HCT116 (cell line): ENCODE measurements around the gene TNIP1. TPM values are rescaled to one million over a fixed set of nuclear protein-coding genes. Genes with fewer than 3 reads are reported as not detected.

Experiments
- ATAC-seq: fragments of 200-7000 bp; cut with Tn5 transposase; 2 replicates; pipeline ENCODE4 v1.9.1; 2020; ENCODE audit warnings: mild to moderate bottlenecking, moderate library complexity
- BruUV-seq: library from RNA; stranded (reverse); fragments of 400-500 nt; replicated peaks from 2 replicates; lab custom pipeline; 2021; lab: Mats Ljungman, UMichigan
- CTCF ChIA-PET: fragments of 300-600 bp; sonication (Branson Sonifier 250); formaldehyde crosslinking; loops from one replicate; lab custom pipeline; 2021; ENCODE audit warnings: antibody characterized with exemption; lab: Charles Lee
- POLR2A ChIA-PET: fragments of 300-600, 350-600 bp; sonication (Branson Sonifier 250); formaldehyde crosslinking; loops from one replicate; lab custom pipeline; 2021; ENCODE audit warnings: antibody characterized with exemption; lab: Charles Lee
- RAD21 ChIA-PET, 2 experiments: fragments of 300-600 bp; sonication (Branson Sonifier 250); formaldehyde crosslinking; loops; one replicate each; lab custom pipeline; 2023; ENCODE audit warnings: low total read pairs in 2 of 2; ENCODE audit not compliant: uncharacterized antibody in 2 of 2, unreplicated experiment in 2 of 2, low non-redundant PET in 1 of 2; lab: Charles Lee
- DNase-seq: peaks from one replicate; pipeline ENCODE4 v3.0.0-alpha.2; 2010; ENCODE audit warnings: low read depth, low spot score
- H2AFZ ChIP-seq: fragments of 200-600 bp; shearing (Covaris generic), sonication (generic); 2 replicates; pipeline ENCODE4 v1.6.1; 2017; ENCODE audit warnings: low read depth, mixed run types, mixed read lengths, antibody characterized with exemption, low read length; ENCODE audit not compliant: poor library complexity, severe bottlenecking
- H3K27ac ChIP-seq: 2 replicates; pipeline ENCODE4 v1.5.1; 2012; ENCODE audit warnings: low read depth, low read length
- H3K27me3 ChIP-seq: fragments of 200-600 bp; sonication (generic); 2 replicates; pipeline ENCODE4 v1.6.1; 2016; ENCODE audit warnings: mixed run types, low read length, mixed read lengths; ENCODE audit not compliant: insufficient read depth
- H3K36me3 ChIP-seq, 2 experiments: fragments of 200-500 bp in 1 of 2; fragments of 200-600 bp in 1 of 2; sonication (Bioruptor generic) in 1 of 2; sonication (generic) in 1 of 2; 2 replicates each; pipeline versions ENCODE4 v1.5.1 to v1.6.1; 2014 to 2016; ENCODE audit warnings: low read length in 2 of 2, inconsistent platforms in 1 of 2, mixed read lengths in 1 of 2, mixed run types in 1 of 2; ENCODE audit not compliant: insufficient read depth in 2 of 2, control insufficient read depth in 1 of 2
- H3K4me1 ChIP-seq, 2 experiments: fragments of 200-600 bp in 1 of 2; sonication (generic) in 1 of 2; 2 replicates each; pipeline versions ENCODE4 v1.5.1 to v1.6.1; 2012 to 2017; ENCODE audit warnings: low read length in 2 of 2, inconsistent platforms in 1 of 2, mild to moderate bottlenecking in 1 of 2, mixed read lengths in 1 of 2, mixed run types in 1 of 2, moderate library complexity in 1 of 2; ENCODE audit not compliant: insufficient read depth in 2 of 2, control insufficient read depth in 1 of 2
- H3K4me2 ChIP-seq: fragments of 200-600 bp; sonication (generic); 2 replicates; pipeline ENCODE4 v1.6.1; 2017; ENCODE audit warnings: mixed run types, low read length, mixed read lengths
- H3K4me3 ChIP-seq, 2 experiments: fragments of 200-600 bp in 1 of 2; sonication (generic) in 1 of 2; replicated peaks in 1 of 2; 2 replicates each; pipeline ENCODE4 v1.5.1; 2011 to 2016; ENCODE audit warnings: low read length in 2 of 2, control low read depth in 1 of 2, low read depth in 1 of 2, mild to moderate bottlenecking in 1 of 2, mixed read lengths in 1 of 2, mixed run types in 1 of 2
- H3K79me2 ChIP-seq: fragments of 200-600 bp; sonication (generic); 2 replicates; pipeline ENCODE4 v1.6.1; 2017; ENCODE audit warnings: mild to moderate bottlenecking, mixed run types, low read length, moderate library complexity, mixed read lengths; ENCODE audit not compliant: insufficient read depth
- H3K9ac ChIP-seq: fragments of 200-600 bp; sonication (generic); 2 replicates; pipeline ENCODE4 v1.6.1; 2016; ENCODE audit warnings: low read length, mixed read lengths
- H3K9me2 ChIP-seq: fragments of 200-600 bp; sonication (generic), shearing (Covaris generic); 2 replicates; pipeline ENCODE4 v1.6.1; 2017; ENCODE audit warnings: mixed run types, mild to moderate bottlenecking, moderate library complexity; ENCODE audit not compliant: insufficient read depth
- H3K9me3 ChIP-seq, 2 experiments: fragments of 200-500 bp in 1 of 2; fragments of 200-600 bp in 1 of 2; sonication (Bioruptor generic) in 1 of 2; sonication (generic) in 1 of 2; 2 replicates each; pipeline ENCODE4 v1.6.1; 2014 to 2017; ENCODE audit warnings: low read length in 2 of 2, mixed read lengths in 2 of 2, inconsistent platforms in 1 of 2, low read depth in 1 of 2, mild to moderate bottlenecking in 1 of 2, mixed run types in 1 of 2, moderate library complexity in 1 of 2; ENCODE audit not compliant: control insufficient read depth in 1 of 2, insufficient read depth in 1 of 2
- H4K20me1 ChIP-seq: fragments of 200-600 bp; sonication (generic), shearing (Covaris generic); 2 replicates; pipeline ENCODE4 v1.6.1; 2017; ENCODE audit warnings: mixed run types, mild to moderate bottlenecking, moderate library complexity; ENCODE audit not compliant: insufficient read depth
- EZH2phosphoT487 ChIP-seq: fragments of 200-600 bp; IDR thresholded peaks from 2 replicates; pipeline ENCODE4 v1.6.1; 2018; ENCODE audit warnings: antibody characterized with exemption, borderline replicate concordance
- RAD21 ChIP-seq: IDR thresholded peaks from 2 replicates; pipeline ENCODE4 v1.6.1; 2012; ENCODE audit warnings: low read depth, mild to moderate bottlenecking
- SIN3A ChIP-seq: IDR thresholded peaks from 2 replicates; pipeline ENCODE4 v1.6.1; 2012; ENCODE audit warnings: low read depth
- SP1 ChIP-seq: IDR thresholded peaks from 2 replicates; pipeline ENCODE4 v1.6.1; 2012; ENCODE audit warnings: low read depth
- YY1 ChIP-seq: IDR thresholded peaks from 2 replicates; pipeline ENCODE4 v1.6.1; 2011; ENCODE audit warnings: low read length, low read depth, moderate library complexity, mild to moderate bottlenecking; ENCODE audit not compliant: insufficient replicate concordance; ENCODE audit errors: extremely low read depth
- ZBTB33 ChIP-seq: IDR thresholded peaks from 2 replicates; pipeline ENCODE4 v1.6.1; 2011; ENCODE audit warnings: mild to moderate bottlenecking, low read length, moderate library complexity; ENCODE audit not compliant: insufficient replicate concordance; ENCODE audit errors: extremely low read depth
- intact Hi-C: fragments of 100-400 bp; cut with micrococcal nuclease; formaldehyde crosslinking; loops from 2 replicates; pipeline ENCODE4 v1.10.0; 2022
- total RNA-seq: library from RNA; stranded (reverse); gene quantifications from one replicate; pipeline ENCODE4 v1.2.1, GENCODE V29; 2021; ENCODE audit not compliant: unreplicated experiment
- TF ChIP-seq, protein P1 (sequence below), 3 experiments: fragments of 200-600 bp in 1 of 3; sonication (generic) in 1 of 3; IDR thresholded peaks in 2 of 3; conservative IDR thresholded peaks in 1 of 3; 2 replicates each; pipeline ENCODE4 v1.5.1; 2012 to 2017; ENCODE audit warnings: low read depth in 2 of 3, low read length in 2 of 3, antibody characterized with exemption in 1 of 3, borderline replicate concordance in 1 of 3, control low read depth in 1 of 3, mild to moderate bottlenecking in 1 of 3, mixed read lengths in 1 of 3, mixed run types in 1 of 3, moderate library complexity in 1 of 3; ENCODE audit not compliant: insufficient read depth in 1 of 3
- TF ChIP-seq, protein P2 (sequence below): IDR thresholded peaks from 2 replicates; pipeline ENCODE4 v1.6.1; 2012

The TNIP1 gene
- total RNA-seq, 1 experiment from 2014 or later: 46.0 TPM

- no peak for TF ChIP-seq YY1
These were observed 87.4 kb downstream of the TNIP1 start (continued) for GRCh38 chr5:150993422-150993821.

GRCh38 chr5:150992705-150993104 lies 88.1 kb downstream of the TNIP1 start:
- Histone ChIP-seq H4K20me1 (no peaks in the 10 kb centered on the region), H3K9ac (no peak overlapping the region), H3K4me3 (no peak overlapping the region), H3K27ac (no peak overlapping the region), H3K27me3 (no peaks in the 10 kb centered on the region), H3K79me2 (no peaks in the 10 kb centered on the region), H3K9me2 (no peaks in the 10 kb centered on the region), H3K4me1 (no peaks in the 10 kb centered on the region), H2AFZ (no peak overlapping the region), H3K9me3 (no peaks in the 10 kb centered on the region), H3K36me3 (no peaks in the 10 kb centered on the region), H3K4me2 (no peak overlapping the region)
- no TSS peak for BruUV-seq
- DNase-seq (no peak), ATAC-seq (no peak)
- CTCF ChIA-PET: no interaction called here
- POLR2A ChIA-PET: no interaction called here
- intact Hi-C loops: no loop called here
- TF ChIP-seq EZH2phosphoT487: no peak
- TF ChIP-seq SIN3A: no peak
- no peak for TF ChIP-seq ZBTB33
- TF ChIP-seq SP1: no peak
- RAD21 ChIA-PET: no interaction called here

DNA sequence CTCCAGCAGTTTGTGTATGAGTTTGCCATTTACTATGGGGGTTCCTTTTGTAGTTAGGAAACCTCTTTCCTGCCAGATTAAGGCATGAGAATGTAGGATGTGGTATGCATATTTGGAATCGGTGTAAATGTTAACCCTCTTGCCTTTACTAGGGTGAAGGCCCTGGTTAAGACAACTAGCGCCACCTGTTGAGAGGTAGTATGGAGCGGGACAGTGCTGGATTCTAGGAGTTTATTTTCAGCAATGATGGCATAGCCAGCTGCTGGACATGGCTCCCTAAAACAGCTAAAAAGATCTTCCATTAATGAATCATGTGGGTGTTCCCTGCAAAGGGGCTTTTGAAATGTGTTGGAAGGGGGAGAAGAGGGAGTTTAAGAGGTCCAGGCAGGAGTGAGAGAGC lies 91.1 kb downstream of the TNIP1 start:
- ATAC-seq: peak; percentile 83
- no peak overlapping the region for H3K4me2 ChIP-seq
- H3K9ac ChIP-seq: no peak overlapping the region
- RAD21 ChIA-PET: no interaction called here
- H3K27me3 ChIP-seq: no peaks in the 10 kb centered on the region
- POLR2A ChIA-PET: no interaction called here
- no peaks in the 10 kb centered on the region for H3K9me2 ChIP-seq
- intact Hi-C loops: loop anchor here (5.0 kb wide), 1 partner anchor 427 kb away; no protein-coding TSS in a partner anchor
- H3K9me3 ChIP-seq: no peaks in the 10 kb centered on the region
- TF ChIP-seq, protein P1, sequence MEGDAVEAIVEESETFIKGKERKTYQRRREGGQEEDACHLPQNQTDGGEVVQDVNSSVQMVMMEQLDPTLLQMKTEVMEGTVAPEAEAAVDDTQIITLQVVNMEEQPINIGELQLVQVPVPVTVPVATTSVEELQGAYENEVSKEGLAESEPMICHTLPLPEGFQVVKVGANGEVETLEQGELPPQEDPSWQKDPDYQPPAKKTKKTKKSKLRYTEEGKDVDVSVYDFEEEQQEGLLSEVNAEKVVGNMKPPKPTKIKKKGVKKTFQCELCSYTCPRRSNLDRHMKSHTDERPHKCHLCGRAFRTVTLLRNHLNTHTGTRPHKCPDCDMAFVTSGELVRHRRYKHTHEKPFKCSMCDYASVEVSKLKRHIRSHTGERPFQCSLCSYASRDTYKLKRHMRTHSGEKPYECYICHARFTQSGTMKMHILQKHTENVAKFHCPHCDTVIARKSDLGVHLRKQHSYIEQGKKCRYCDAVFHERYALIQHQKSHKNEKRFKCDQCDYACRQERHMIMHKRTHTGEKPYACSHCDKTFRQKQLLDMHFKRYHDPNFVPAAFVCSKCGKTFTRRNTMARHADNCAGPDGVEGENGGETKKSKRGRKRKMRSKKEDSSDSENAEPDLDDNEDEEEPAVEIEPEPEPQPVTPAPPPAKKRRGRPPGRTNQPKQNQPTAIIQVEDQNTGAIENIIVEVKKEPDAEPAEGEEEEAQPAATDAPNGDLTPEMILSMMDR (IDR thresholded peaks at IDR 0.05 in 2 of 3, conservative IDR thresholded peaks at IDR 0.05 in 1 of 3; ENCODE audit: borderline replicate concordance in 1 of 3, insufficient read depth in 1 of 3, low read depth in 2 of 3, low read length in 2 of 3): peak; percentile 47 to 66 (median 54); a peak in 5 of 6 replicates
- peak; percentile 70 for TF ChIP-seq RAD21
- TF ChIP-seq, protein P2, sequence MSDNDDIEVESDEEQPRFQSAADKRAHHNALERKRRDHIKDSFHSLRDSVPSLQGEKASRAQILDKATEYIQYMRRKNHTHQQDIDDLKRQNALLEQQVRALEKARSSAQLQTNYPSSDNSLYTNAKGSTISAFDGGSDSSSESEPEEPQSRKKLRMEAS: no peak
- no peak overlapping the region for H3K4me3 ChIP-seq
- H4K20me1 ChIP-seq: no peaks in the 10 kb centered on the region
- no TSS peak for BruUV-seq
- CTCF ChIA-PET: no interaction called here
- H3K36me3 ChIP-seq: no peaks in the 10 kb centered on the region
- DNase-seq: no peak
- no peak overlapping the region for H3K27ac ChIP-seq
- H3K79me2 ChIP-seq: no peaks in the 10 kb centered on the region
- no peaks in the 10 kb centered on the region for H3K4me1 ChIP-seq
- no peak overlapping the region for H2AFZ ChIP-seq
